Measurements from ENCODE around the gene CHCHD3.
A peak's percentile ranks its signal among the peaks of the same experiment; 100 is the strongest.

CHCHD3 gene

DNA sequence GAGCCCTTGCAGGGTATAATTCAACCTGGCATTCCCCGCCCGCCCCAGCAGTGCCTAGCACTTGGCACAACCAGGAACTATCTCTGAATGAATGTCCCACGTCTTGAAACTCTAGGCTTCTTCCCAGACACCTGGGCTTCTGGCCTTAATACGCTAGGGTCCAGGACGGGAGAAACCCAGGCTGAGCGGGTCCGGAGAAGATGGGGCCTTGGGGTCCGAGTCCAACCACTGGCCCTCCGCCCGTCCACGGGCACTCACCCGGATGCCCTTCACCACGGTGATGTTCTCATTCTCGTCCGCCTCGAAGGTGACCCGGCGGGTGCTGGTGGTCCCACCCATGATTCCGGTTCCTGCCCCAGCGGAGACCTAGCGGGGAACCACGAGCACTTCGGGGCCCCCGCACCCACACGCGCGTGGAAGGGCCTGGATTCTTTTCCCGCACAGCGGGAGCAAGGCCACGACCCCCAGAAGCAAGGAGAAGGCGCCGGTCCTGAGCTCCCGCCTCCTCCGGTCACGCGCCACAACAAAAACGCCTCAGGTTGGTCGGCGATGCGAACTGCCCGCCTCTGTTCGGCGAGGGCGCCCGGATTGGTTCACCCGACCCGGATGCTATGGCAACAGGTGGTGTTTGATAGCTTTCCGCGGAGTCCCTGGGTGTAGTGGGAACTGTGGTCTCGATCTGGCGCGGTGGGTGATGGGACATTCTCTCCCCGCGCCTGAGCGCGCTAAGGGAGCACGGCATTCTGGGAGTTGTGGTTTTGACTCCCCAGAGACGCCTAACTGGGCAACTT lies at the start of gene CHCHD3:
TSS of gene CHCHD3 (minus strand) at position 492 of the 791 bp plus-strand sequence. CDS start at position 339, 153 bp downstream.
- DNase-seq (ENCODE audit: insufficient read length, low spot score) = peak; percentile 93
- FAIRE-seq = peak; percentile 99

DNA sequence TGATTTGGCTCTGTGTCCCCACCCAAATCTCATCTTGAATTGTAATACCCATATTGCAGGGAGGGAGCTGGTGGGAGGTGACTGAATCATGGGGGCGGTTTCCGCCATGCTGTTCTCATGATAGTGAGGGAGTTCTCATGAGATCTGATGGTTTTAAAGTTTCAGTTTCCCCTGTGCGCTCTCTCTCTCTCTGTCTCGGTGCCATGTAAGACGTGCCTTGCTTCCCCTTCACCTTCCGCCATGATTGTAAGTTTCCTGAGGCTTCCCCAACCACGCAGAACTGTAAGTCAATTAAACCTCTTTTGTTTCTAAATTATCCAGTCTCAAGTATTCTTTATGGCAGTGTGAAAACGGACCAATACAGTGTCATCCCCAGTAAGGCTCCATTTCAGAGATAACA lies 48.3 kb upstream of the CHCHD3 start:
- FAIRE-seq = no peak
- no peak for DNase-seq (ENCODE audit: insufficient read length, low spot score)

GRCh38 chr7:133126422-133126821 lies 44.5 kb upstream of the CHCHD3 start:
- no peak for FAIRE-seq
- no peak for DNase-seq (ENCODE audit: insufficient read length, low spot score)

DNA sequence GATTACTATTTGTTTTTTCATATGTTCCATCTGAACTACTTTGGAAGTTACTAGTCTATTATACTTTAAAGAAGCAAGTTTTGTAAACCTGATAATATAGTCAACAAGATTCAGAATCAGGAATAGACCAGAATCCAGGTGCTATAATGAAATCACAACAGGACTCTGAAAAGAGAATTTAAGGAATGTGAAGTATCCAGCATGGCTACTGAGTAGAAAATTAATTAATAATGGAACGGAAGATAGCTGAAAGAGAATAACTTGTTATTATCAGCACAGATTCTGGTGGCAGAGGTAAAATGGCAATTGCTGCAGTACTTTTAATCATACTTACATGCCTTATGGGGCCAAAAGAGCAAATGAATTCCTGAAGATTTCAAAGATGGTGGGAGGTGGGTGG lies 43.1 kb upstream of the CHCHD3 start:
- DNase-seq (ENCODE audit: insufficient read length, low spot score) (no peak), FAIRE-seq (no peak)

- DNase-seq (ENCODE audit: insufficient read length, low spot score) (no peak), FAIRE-seq (no peak)
Measured at GRCh38 chr7:133121175-133121844, 39.4 kb upstream of the CHCHD3 start.

DNA sequence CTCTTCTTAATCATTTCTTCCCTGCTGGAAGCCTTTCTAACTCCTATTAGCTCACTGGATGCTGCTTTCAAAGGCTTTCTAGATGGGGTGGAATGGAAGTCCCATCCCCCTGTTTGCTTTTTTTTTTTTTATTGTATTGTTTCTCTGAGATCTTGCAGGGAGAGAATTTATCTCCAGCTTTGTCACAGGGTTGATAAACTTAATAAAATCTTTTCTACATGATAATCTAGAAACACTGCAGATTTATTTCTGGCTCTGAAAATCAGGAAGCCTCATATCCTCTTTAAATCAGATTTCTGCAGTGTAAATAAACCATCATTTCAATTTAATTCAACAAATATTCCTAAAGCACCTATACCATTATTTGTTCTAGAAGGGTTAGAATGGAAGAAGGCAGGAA lies 37.2 kb upstream of the CHCHD3 start:
- DNase-seq (ENCODE audit: insufficient read length, low spot score) = no peak
- no peak for FAIRE-seq

DNA sequence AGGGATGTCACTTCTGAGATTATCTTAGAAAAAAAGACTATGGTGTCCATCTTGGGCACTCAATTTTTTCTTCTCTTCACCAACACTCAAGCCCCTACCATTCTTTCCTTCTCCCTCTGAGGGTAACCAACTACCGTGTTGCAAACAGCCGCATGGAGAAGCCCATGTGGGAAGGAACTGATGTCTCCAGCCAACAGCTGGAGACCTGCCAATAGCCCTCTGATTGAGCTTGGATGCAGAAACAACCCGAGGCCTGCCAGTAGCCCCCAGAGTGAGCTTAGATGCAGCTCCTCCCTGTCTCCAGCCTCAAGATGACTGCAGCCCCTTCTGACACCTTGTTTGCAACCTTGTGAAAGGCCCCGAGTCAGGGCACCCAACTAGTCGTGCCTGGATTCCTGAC lies 36.4 kb upstream of the CHCHD3 start:
- DNase-seq (ENCODE audit: insufficient read length, low spot score) = no peak
- no peak for FAIRE-seq

- FAIRE-seq = no peak
Measured at GRCh38 chr7:133117452-133117851, 35.6 kb upstream of the CHCHD3 start.

DNA sequence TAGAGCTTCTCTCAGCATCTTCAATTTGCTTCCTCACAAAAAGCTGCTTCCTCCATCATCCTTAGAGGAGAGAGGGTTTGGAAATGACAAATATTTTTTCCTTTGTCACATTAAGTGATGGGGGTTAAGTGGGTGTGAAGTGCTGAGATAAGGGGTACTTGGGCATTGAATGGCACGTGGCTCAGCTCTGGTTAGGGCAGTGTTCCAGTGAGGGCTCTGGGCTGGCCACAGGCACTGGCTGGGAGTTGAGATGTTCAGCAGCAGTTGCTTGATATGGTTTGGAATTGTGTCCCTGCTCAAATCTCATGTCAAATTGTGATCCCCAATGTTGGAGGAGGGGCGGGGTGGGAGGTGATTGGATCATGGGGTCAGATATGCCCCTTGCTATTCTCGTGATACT lies 33.7 kb upstream of the CHCHD3 start:
- DNase-seq (ENCODE audit: insufficient read length, low spot score) (no peak), FAIRE-seq (no peak)

More at GRCh38 chr7:133117452-133117851, 35.6 kb upstream of the CHCHD3 start:
- DNase-seq (ENCODE audit: insufficient read length, low spot score) = no peak

GRCh38 chr7:133114519-133114918 lies 32.6 kb upstream of the CHCHD3 start:
- no peak for FAIRE-seq
- DNase-seq (ENCODE audit: insufficient read length, low spot score) = no peak

- FAIRE-seq = no peak
- no peak for DNase-seq (ENCODE audit: insufficient read length, low spot score)
Measured at GRCh38 chr7:133112976-133113375, 31.1 kb upstream of the CHCHD3 start.

- FAIRE-seq (no peak), DNase-seq (ENCODE audit: insufficient read length, low spot score) (no peak)
Measured at GRCh38 chr7:133112335-133112734, 30.4 kb upstream of the CHCHD3 start.

- no peak for FAIRE-seq
- DNase-seq (ENCODE audit: insufficient read length, low spot score) = no peak
Measured at GRCh38 chr7:133110312-133110711, 28.4 kb upstream of the CHCHD3 start.

GRCh38 chr7:133109816-133110215 lies 27.9 kb upstream of the CHCHD3 start:
- FAIRE-seq = no peak
- DNase-seq (ENCODE audit: insufficient read length, low spot score) = no peak

GRCh38 chr7:133108023-133108422 lies 26.1 kb upstream of the CHCHD3 start:
- FAIRE-seq (no peak), DNase-seq (ENCODE audit: insufficient read length, low spot score) (no peak)

GRCh38 chr7:133102276-133103060 lies 20.6 kb upstream of the CHCHD3 start:
- no peak for FAIRE-seq

GRCh38 chr7:133099633-133100286 lies 17.9 kb upstream of the CHCHD3 start:
- FAIRE-seq = no peak
- DNase-seq (ENCODE audit: insufficient read length, low spot score) = no peak

More at GRCh38 chr7:133102276-133103060, 20.6 kb upstream of the CHCHD3 start:
- no peak for DNase-seq (ENCODE audit: insufficient read length, low spot score)

DNA sequence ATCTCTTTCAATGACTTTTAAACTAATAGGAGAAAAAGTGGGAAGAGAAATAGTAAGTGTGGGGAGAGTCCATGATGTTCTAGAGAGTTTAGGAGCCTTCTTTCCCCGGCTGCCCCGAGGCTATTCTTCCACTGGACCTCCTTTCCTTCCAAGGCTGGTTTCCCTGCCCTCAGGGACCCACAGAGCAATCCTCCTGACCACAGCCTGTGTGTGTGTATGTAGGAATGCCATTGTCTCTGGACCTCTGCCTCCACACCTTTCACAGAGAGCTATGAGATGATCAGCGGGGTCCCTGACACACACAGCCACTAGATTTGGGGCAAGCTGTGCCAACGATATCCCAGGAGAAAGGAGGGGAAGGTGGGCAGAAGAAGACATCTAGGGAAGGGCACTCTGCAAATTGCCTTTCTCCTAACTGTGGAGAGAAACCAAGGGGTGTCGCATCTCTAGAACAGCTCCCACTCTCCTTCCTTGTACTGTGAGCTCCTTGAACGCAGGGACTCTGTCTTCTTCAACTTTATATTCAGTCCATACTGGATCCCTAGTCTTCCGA lies 13.3 kb upstream of the CHCHD3 start:
- FAIRE-seq (no peak), DNase-seq (ENCODE audit: insufficient read length, low spot score) (no peak)

DNA sequence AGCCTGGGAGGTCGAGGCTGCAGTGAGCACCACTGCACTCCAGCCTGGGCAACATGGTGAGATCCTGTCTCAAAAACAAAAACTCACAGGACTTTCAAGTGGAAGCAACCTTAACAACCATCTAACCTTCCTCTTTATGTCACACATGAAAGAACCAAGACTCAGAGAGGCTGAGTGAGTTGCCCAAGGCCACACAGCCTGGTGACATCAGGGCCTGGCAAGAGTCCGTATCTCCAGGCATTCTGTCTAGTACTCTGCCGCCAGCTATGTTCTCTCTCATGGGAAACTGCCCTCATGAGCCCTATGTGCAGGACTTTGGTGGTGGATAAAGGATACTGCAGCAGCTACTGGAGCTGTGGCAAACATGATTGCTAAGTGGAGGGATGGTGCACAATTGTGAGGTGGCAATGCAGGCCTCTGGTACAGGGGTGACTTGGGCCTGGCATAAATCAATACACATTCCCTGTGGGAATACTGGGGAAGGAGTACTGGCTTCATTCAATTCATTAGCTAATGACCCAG lies 10.1 kb upstream of the CHCHD3 start:
- no peak for DNase-seq (ENCODE audit: insufficient read length, low spot score)
- FAIRE-seq = no peak

DNA sequence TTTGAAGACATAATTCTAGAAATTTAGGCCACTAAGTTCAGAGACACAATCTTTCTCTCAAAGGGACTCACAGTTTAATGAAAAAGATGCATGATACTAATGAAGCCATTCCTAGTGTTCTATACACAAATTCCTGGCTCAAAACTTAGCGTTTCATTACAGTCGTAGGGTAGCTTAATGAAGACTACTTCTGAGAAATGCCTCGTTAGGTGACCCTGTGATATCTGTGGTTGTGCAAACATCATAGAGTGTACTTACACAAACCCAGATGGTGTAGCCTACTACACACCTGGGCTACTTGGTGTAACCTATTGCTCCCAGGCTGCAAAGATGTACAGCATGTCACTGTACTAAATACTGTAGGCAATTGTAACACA lies 488 bp upstream of the CHCHD3 start:
- FAIRE-seq = no peak
- DNase-seq (ENCODE audit: insufficient read length, low spot score) = no peak
